Islet precursor cell (in vitro differentiated cells): ENCODE data around the gene TPRG1.
A peak's percentile ranks its signal among the peaks of the same experiment; 100 is the strongest.

ENCODE experiments used
- DNase-seq: peaks from one replicate; pipeline ENCODE4 v3.0.0-alpha.2; 2018

Gene TPRG1, protein sequence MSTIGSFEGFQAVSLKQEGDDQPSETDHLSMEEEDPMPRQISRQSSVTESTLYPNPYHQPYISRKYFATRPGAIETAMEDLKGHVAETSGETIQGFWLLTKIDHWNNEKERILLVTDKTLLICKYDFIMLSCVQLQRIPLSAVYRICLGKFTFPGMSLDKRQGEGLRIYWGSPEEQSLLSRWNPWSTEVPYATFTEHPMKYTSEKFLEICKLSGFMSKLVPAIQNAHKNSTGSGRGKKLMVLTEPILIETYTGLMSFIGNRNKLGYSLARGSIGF

DNA sequence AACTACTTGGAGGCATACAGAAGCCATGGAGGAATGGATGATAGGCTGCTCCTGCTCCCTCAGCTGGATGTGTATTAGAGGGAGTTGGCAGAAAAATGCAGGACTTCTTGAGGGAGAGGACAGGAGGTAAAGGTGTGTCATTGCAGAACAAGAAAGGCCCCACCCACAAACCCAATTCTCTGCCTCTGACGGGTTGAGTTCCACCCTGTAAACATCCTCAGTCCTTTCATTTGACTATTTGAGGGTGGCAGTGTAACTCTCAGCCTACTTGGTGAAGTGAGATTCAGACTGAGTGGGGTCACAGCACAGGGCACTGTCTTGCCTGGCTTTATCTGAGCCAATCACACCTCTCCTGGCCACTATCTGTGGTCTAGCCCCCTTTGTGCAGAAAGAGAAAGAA is at the start of gene TPRG1:
TPRG1 (plus strand) TSS at position 265 of the 400 bp plus-strand sequence. CDS start 35,414 bp downstream, outside the sequence.
- DNase-seq = no peak

DNA sequence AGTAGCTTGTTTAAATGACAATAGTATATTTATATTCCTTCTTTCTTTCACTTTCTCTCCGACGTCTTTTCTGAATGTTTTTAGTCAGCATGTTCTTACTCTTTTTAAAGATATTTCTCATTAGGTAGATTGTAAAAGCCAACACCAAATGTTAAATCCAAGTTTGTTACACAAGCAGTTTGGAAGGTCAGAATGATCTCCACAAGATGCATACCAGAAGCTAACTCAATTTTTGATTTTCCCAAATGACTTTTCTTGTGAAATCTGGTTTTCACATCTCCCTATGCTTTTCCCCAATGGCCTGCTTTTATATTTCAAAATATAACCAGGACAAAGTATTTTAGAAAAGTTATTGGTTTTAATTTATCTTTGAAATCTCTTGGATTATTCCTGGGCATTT is 49.7 kb upstream of the TPRG1 start:
- DNase-seq = no peak

DNA sequence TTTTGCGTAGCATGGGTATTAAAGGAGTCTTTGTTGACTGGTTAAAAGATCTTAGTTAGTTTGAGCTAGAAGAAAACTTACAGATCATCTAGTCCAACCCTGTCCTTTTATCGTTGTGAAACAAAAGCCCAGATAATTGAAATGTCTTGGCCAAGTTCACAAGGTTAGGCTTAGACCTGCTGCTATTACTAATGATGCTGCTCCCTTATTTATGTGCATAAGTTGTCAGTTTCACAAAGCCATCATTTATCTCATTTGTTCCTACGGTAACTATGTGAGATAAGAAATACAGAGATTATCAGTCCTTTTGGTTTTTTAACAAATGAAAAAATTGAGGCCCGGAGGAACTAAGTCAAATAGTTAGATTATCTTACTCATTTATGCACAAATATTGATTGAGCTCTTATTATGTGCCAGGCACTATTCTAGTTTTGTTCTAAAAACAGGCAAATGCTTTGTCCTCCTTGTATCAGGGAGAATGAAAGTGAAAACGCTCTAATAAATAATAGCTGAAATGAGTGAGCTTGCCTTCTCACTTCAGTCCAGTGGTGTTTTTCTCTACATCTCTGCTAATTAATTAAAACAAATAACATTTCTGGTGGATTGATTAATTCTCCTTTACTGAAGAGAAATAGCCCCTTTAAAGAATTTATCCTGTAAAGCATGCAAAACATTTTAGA is 49.1 kb upstream of the TPRG1 start:
- no peak for DNase-seq

DNA sequence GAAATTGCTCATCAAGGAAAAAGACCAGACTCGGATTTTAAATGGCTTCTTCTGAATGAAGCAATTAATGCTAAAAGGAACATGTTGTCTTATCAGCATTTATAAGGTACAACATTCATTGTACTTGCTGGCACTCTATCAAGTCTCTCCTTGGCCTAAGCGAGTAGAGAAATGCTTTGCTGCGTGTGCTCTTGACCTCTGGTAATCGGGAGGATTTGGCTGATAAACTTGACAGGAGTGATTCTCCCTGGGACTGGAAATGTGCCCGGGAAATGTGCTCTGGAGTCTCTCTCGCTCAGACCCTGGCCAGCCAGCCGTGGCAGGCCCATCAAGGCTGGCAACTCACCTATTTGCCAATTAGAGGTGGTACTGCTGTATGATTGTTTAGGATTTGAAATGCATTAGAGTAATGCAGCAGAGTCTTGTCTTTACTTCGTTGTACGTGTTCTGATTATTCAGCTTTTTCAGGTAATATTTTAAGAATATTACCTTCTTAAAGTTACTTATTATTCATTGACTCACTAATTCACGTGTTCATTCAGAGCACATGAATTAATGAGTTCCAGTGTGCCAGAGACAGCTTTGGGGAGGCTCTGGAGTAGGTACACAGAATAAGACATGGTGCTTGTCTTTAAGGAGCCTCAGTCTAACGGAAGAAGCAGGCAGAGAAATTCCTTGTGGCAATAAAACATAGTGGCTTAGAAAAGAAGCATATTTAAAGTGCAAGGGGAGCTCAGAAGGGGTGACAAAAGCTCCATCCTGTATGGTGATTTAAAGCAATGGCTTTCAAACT is 48.0 kb upstream of the TPRG1 start:
- no peak for DNase-seq

DNA sequence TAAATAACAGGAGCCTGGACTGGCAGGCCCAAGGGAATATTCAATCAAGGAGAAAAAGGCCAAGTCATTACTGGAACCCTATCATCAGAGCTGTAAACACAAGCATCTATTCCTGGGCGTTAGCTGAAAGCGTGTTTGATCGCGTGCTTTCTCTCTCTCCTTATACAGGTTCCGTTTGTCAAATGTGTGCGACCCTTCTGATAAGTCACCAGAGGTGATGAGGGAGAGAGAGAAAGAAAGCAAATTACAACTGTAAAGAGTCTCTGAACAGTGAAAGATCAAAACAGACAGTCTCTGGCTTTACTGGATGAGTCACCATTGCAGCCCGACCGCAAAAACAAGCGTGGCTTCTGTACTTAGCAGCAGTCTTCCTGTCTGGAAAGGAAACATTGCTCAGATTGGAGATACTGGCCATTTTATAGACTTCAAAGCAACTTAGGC is 39.5 kb upstream of the TPRG1 start:
- DNase-seq = peak; percentile 96

DNA sequence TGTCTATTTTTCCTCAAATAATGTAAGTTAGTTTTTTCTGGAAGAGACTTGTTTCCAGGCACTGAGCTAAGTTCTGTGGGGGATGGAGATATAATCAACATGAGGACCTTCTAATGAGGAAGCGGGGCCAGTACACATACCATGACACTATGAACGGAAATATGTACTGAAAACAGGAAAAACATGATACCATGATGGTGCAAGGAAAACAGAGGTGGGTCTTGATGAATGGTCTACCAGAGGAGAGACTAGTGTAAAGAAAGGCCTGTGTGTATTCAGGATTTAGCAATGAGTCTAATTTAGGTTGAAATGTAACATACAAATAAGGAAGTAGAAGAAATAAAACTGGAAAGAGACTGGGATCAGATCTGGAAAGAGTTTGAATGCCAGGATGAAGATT is 38.9 kb upstream of the TPRG1 start:
- DNase-seq = no peak

DNA sequence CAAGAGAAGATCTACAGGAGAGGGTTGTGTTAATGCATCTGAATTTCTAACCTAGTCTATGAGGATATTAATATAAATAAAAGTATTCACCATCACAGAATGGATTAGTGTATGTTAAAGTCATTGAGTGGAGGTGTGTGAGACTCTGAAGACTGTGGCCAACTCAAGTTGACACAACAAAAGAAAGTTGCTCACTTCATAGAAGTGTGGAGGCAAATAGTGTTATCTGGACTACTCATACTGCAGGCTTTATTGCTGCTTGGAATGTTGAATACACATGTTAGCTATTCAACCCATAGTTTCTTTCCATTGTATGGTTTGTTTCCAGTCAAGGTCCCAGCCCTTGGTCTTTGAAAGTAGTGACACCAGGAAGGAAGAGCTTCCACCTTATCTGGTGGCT is 38.0 kb upstream of the TPRG1 start:
- no peak for DNase-seq

DNA sequence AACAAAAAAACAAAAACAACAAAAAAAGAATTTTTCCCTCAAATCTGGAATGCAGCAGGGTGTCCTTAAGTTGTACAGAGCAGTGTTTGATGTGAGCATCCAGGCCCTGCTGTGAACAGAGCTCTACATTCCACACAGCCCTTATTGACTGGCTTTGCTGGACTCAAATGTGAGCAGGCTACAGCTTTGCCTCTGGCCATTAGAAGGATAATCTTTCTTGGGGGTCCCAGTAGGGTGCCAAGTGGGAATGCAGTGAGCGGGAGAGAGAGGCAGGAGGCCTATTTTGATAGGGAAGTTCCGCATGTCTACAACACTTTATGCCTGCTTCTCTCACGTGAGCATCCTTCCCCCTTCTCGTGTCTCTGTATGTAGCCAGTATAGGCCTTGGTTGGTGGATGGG is 34.4 kb upstream of the TPRG1 start:
- DNase-seq = peak; percentile 76

DNA sequence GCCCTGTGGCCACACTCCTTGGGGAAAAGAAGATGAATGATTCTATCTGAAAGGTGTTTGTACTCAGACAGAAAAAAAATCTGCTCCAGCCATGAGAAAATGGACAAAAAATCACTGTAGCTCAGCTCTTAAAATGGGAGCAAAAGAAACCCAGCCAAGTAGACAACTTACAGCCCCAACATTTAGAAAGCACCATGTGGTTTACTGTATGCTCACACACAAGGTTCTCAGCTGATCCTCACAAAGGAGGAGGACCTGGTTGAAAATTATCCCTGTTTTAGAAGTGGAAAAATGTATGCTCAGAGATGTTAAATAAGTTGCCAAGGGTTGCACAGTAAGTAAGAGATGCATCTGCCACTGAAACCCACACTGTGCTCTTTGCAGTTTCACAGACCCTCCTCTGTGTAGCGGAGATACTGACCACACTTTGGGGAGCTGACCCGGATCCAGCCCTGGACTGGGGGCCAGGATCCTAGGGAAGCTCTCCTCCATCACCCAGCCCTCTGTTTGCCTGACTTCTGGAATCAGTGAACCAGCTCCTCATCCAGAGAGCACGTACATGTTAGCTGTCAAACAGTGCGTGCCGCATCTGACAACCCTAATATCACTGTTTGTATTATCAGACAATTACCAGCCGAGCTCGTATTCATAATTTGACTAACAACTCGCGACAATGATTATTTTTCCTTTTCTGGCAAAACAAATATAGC is 32.7 kb upstream of the TPRG1 start:
- DNase-seq = no peak

DNA sequence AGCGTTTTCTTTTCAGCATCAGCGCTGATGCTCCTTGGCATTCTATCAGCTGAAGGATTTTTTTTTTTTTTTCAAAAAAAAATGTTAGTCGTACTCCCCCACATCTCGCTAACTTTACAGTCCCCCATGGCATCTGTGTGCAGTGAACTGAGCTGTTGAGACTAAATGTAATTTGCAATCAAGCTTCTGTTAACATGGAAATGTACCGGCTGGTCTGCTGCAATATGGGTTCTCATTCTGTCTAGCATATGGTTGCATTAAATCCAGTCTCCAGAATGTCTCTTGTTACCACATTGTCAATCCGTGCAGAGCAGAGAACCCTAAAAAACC is 32.2 kb upstream of the TPRG1 start:
- DNase-seq = no peak

DNA sequence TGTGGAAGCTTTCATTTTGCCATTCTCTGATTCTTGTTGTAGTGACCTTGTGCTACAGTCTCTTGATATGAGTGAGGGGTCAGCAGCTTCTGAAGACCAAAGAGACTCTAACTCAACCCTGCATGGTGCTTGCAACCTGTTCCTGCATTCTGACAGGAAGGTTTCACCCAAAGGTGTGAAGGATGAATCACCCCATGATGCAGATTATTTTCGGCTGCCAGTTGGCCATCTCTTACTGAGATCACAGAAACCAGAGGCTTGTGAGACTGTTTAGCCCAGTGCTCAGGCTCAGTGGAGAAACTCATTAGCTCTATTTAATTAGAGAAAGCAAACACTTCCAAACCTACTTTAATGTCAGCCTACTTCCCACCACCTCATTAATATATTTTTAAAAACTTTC is 29.2 kb upstream of the TPRG1 start:
- no peak for DNase-seq

DNA sequence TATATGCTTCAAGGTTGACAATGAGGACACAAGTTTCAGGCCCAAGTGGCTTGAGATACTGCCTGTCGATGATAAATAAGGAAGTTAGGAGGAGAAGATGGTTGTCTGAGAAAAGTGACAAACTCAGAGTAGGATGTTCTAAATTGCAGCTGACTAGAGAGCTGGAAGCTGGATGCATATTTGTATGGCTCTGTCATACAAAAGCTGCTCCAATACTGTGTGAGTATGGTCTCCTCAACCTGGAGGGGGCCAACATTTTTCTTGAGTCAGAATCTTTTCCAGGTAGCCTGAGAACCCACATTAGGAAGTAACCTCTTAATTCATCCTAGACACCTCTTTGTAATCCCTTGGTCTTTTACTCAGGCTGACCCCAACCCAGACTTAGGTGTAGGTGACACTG is 28.4 kb upstream of the TPRG1 start:
- no peak for DNase-seq

DNA sequence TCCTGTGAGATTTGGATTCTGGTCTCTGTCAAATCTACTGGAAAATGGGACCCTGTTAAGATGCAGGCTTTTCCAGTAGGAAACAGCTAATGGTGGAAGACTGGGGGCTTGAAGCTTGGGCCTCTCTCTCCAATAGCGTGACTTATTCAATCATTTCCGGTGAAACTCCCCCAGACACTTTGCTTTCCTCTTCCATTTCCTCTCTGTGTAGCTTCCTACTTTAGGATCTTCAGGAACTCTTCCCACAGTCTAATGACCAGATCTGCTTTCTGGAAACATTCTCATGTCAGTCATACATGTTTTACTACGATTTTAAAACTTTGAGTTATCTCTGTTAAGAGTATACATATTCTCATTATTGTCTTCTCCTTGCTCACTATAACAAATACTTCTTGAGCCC is 28.0 kb upstream of the TPRG1 start:
- DNase-seq = no peak

DNA sequence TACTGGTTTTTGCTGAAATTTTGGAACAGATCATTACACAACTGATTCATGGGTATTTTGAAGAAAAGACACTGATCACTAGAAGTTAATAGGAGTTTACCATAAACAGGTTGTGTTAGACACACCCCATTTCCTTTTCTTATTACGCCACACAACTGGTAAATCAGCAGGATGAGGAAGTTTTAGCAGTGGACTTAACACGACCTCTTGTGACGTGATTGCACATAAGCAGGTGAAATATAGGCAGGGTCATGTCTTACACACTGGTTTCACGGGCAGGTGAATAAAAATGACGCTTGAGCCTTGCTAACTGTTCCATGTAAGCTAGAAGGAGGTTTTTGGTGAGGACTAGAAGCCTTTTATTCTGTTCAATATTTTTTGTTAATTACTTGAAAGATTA is 27.1 kb upstream of the TPRG1 start:
- no peak for DNase-seq

DNA sequence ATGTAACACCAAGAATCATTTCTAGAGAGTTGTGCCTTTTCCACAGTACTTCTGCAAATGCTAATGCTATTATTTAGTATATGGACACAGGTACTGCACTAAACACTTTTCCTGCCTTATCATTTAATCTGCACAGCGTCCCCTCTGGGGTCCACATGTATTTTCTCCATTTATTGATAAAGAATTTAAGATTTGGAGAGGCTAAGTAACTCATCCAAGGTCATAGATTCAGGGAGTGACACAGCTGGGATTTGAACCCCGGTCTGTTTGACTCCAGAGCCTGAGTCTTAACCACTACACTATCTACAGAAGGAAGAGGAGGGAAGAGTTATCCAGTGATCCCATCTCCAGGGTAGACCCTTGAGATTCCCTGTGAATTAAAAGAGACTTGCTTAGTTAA is 24.9 kb upstream of the TPRG1 start:
- DNase-seq = no peak

DNA sequence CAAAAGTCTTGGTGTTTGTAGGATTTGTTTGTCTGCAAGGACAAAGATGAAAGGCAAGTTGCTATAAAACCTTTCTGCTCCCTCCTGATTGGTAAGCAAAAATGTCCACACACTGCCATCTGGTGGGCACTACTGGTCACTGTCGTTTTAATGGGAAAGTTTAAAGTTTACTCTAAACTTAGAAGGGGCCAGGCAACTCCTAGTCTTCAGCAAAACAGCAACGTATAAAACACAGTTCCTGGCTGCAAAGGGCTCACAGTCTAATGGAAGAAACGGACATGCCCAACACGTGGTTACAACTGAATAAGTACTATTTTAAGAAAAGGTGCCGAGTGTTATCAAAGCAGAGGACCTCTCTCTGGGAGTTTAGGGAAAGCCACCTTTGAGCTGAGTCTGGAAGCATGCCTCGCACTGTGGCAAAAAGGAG is 23.7 kb upstream of the TPRG1 start:
- DNase-seq = peak; percentile 79

DNA sequence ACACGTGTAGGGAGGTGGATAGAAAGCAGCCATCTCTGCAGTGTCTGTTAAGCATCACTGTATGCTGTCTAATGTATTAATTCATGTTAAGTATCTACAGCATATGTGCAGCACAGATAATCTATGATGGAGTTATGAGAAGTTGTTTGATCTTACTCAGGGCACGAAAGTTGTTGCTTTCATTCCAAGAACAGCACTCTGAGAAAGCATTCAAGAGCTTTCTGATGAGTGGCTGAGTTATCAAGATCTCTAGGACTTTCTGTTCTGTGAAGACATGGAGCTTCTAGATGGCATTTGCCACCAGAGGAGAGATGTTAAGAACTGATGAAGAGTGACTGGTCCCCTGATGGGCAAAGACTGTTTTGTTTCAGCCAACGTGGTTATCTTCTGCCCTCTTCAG is 22.6 kb upstream of the TPRG1 start:
- DNase-seq = no peak

DNA sequence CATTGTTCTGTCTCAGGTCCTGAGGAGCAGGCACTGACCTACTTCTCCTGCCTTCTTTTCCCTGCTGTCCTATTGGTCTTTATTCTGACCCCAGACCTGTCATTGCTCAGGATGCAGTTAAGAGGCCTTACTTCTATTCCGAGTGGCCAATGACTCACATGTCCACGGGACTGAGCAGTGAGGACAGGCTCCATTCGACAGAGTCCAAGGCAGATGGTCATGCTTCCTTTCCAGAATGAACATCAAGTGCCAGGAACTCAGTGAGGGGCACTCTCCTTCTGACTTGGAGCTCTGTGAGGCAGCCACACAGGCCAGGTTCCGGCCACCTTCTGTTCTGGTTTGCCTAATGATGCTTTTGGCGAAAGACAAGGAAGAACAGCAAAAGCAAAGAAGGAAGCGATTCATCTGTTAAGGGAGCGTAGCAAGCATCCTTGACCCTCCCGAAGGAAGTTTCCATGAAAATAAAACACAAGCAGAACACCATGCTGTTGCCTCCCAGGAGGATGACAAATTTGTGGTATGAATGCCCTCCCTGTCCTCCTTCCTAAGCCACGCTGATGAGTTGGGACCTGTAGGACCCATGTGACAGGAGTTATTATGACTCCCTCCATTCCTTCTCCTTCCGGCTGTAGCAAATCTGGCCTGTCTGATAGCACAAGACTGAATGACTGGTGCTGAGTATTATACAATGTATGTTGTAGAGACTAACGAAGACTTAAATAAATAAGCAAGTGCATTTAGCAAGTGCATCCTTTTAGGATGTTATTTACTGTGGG is 14.4 kb upstream of the TPRG1 start:
- DNase-seq = no peak

DNA sequence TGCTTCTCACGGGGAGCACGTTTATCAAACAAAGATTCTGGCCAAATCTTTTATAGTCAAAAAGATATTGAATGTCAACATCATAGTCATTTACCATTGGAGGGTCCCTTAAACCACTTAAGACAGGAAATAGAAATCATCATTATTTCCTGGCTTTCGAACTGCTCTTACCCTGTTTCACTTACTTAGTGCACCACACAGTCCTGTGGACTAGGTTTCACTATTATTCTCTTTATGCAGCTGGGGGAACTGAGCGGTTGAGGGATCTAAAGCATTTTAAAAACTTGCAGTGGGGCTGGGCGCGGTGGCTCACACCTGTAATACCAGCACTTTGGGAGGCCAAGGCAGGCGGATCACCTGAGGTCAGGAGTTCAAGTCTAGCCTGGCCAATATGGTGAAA is 13.7 kb upstream of the TPRG1 start:
- no peak for DNase-seq

DNA sequence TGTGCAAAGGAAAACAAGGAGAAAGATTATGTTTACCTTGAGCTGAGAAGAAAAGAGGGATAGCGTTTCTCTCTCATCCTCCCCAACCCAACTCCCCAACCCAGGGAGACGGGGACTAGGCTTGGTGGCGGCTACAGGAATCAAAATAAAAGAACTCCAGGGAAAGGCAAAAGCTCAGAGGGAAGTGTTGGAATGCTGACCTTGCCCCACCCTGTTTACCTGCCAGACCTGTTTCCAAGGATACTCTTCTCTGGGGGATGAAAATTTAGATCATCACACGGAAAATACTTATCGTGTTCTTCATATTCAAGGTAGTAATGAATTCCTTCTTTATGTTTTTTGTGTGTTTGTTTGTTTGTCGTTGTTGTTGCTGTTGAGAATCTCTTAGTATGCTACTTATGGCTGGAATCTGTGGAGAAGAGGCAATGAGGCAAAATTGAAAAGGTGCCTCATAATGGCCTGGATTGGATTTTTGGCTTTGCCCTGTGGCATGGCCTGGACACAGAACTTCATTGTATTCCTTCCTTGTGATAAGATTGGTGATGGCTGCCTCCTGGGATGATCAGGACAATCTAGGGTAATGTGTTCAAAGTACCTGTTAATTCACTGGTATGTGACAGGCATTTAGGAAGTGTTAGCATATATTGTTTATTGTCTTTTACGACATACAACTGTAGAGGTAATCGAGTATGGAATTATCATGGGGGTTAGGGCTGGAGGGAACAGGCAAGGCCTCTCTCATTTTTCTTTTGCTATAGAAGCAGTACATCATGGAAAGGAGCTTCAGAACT is 11.1 kb upstream of the TPRG1 start:
- DNase-seq = no peak

DNA sequence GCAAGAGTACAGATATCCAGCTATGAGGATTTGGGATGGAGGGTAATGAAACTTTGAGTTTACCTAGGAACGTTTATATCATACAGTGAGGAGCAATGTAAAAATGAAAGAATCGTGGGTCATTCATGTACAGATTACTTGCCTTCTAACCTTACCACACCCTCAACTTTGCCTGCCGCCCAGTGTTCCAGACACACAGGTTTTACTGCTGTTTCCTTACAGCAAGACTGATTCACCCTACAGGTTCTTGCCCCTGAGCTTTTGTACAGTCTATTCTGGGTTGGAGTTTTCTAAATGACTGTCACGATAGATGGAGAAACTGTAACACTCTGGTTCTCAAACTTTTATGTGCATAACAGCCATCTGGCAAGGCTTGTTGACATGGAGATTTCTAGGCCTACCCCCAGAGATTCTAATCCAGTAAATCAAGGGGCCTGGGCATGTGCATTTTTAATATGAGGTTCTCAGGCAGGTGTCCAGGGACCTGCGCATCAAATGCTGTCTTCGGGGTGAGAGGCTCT is 6.6 kb upstream of the TPRG1 start:
- no peak for DNase-seq

DNA sequence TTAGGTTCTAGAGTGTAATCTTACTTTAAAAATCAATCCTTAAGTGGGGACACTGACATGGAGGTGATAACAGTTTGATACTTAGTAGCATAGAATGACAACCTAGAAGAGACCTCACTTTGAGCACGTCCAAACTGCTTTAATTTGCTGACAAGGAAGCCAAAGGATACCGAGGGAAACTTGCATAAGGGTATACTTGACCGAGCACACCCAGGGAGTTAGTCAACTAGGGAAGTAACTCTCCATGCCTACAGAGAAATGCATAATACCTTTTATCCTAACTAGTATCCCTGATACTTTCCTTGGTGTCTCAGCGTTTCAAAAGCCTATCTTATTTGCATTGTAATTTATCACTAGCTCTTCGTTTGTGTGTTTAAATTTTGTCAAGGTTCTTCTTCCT is 5.5 kb upstream of the TPRG1 start:
- DNase-seq = no peak
